ENCODE measurements around the gene GALNT17.

GRCh38 chr7:71135663-71136062 lies 3.7 kb downstream of the GALNT17 start:
- no peak for TF ChIP-seq CTCF (IDR thresholded peaks at IDR 0.05; ENCODE audit: low read depth, low read length)
- TF ChIP-seq EZH2phosphoT487 (IDR thresholded peaks at IDR 0.05; ENCODE audit: low read depth), result no peak
